ENCODE data around the gene MEGF11.

Gene MEGF11

GRCh38 chr15:65929573-65929972 is 324.0 kb downstream of the MEGF11 start:
- DNase-seq = no peak

DNA sequence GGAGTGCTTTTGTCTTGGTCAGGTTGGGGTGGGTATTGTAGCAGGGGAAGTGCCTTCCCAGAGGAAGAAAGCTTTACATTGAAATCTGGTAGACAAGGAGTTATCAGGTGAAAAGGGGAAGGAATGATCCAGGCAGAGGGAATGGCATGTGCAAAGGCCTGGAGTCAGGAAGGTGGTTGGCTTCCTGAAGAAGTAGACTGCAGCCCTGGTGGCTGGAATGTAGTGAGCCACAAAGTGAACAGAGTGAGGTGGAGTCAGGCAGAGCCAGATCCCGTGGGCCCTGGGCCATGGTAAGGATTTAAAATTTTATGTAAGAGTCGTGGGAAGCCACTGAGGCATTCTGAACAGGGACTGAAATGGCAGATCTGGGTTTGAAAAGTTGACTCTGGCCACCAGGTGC is 326.0 kb downstream of the MEGF11 start:
- no peak for DNase-seq

DNA sequence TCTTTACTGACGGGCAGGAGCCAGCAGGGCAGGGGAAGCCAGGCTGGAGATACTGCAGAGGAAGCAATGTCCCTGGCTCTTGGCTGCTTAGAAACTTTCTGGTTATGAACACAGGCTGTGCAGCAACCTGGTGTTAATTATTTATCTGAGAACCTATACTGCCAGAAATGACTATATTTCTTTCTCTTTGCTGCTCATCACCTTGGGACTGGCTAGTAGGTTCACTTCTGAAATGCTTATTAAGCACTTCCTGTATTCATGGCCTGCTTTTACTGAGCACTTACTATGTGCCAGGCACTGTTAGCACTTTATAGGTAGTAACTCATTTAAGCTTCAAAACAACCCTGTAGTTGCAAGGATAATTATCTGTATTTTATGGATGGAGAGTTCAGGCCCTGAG is 326.7 kb downstream of the MEGF11 start:
- no peak for DNase-seq

GRCh38 chr15:65926459-65926858 is 327.1 kb downstream of the MEGF11 start:
- DNase-seq = no peak

DNA sequence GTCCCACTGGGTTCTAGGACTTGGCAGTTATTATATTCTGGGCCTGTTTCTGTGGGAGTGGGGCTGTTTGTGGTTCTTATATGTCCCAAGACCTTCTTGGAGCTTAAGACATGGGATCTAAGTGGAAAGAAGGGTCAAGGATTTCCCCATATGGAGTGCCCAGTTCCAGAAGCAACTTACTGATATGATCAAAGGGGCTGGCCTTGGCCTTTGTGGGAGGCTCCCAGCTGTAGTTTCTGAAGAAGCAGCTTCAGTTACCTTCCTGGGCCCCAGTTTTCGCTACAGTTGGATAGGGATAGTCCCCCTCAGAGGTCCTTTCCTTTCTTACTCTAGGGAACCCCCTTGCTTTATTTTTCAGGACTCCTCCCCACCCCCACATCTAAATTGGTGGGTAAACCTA is 328.2 kb downstream of the MEGF11 start:
- DNase-seq = no peak

DNA sequence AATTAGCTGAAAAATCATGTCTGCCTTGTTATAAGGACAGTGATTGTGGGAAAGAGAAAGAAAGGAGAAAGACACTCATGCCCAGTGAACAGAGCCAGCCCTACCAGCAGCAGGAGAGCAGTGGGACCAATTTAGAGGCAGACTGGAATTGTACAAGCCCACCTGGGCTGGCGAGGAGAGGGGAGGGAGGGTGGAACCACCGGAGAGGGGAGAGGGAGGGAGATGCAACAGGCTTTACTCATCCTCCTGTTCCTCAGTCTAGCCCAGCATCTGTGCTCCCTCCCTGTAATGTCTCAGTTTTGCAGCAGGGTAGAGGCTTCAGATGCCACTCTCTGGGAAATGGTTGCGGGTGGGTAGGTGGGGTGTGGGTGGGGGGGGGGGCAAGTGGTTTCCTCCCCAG is 329.5 kb downstream of the MEGF11 start:
- DNase-seq = no peak

DNA sequence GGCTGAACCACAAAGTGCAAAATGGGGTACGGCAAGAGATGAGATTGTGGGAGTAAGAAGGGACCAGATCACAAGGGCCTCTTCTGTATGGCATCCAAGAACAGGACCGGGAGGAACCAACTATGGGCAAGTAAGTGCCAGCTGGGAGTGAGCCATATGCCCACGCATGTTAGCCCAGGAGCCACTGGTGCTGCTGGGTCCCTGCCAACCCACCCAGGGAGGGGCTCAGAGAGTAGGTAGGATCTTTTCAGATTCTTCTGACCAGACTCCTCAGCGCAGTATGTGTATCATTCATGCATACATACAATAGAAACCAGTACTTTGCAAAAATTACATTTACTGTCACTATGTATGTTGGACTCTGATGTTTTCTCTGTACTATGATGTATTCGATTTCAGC is 330.3 kb downstream of the MEGF11 start:
- DNase-seq = no peak

DNA sequence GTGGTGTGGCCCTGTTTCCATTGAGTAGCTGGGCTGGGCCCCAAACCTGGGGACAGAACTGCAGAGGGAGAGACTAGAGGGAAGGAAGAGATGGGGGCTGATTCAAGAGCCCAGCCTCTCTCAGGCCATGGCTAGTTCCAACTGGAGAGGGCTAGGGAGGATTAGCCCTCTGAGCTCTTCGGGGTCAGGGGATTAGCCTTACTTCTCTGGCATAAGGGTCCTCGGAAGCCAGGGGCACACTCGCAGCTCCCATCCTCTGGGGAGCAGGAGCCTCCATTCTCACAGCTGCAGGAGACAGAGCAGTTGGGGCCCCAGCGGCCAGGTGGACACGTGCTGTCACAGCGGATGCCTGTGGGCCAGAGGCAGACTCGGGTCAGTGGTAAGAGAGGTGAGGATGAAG is 330.9 kb downstream of the MEGF11 start:
- no peak for DNase-seq

- no peak for DNase-seq
Observed at GRCh38 chr15:65921780-65922179, 331.8 kb downstream of the MEGF11 start.

- no peak for DNase-seq
Observed at GRCh38 chr15:65920825-65921309, 332.7 kb downstream of the MEGF11 start.

- DNase-seq = no peak
Observed at GRCh38 chr15:65920121-65920520, 333.4 kb downstream of the MEGF11 start.

DNA sequence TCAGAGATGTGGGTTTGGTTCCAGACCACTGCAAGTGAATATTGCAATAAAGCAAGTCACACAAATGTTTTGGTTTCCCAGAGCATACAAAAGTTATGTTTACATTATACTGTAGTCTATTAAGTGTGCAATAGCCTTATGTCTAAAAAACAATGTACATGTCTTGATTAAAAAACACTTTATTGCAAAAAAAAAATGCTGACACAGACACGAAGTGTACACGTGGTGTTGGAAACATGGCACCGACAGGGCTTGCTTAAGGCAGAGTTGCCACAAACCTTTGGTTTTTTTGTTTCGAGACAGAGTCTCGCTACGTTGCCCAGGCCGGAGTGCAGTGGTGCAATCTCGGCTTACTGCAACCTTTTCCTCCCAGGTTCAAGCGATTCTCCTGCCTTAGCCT is 334.2 kb downstream of the MEGF11 start:
- no peak for DNase-seq

GRCh38 chr15:65918945-65919344 is 334.6 kb downstream of the MEGF11 start:
- no peak for DNase-seq

DNA sequence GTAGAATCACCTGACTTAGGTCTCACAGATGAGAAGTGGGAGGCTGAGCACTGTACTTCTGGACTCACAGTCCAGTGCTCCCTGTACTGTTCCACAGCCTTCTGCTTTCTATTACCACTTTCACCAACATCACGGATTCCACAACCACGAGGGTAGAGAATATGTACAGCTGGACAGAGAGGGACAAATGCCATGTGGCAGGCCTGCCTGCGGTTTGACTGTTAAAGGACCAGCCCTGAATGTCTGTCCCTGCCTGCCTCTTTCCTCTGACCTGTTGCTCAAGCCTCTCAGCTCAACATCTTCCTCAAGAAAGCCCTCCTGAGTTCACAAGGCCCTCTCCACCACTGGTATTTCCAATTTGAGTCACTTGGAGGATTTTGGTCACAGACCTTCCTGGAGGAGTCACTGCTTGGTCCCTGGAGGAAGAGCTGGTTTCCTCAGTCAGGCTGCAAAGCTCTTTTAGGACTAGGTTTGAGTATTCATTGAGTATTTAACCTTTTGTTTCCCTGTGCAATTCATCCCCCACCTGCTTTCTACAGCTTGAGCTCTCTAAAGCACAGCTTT is 335.1 kb downstream of the MEGF11 start:
- DNase-seq = no peak

DNA sequence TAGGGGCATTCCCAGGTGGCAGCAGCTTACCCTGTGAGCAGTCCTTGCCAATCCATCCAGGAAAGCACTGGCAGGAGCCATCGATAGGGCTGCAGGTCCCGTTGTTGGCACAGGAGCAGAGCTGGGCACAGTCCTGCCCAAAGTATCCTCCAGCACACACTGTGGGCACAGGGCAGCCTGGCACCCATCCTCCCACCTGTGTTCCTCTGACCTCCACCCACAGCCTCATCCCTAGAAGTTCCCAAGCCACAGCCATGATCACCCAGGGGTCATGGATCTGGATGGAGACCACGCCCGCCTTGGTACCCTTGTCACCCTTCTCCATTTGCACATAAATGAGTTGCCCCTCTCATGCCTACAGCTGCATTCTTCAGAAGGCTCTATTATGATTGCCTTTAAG is 335.6 kb downstream of the MEGF11 start:
- DNase-seq = no peak

DNA sequence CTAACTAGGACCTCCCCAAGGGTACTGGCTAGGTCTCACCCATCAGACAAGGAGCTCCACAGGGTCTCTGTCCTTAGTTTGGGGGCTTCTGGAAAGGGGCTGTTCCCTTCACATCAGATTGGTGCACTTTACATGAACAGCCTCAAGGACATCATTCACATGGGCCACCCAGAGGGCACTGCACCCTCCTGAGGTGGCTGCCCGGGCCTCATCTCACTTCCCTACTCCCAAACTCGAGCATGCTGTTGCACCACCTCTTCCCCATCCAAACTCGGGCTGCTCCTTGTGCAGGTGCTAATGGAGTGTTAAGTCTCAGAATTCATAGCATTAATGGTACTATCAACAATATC is 336.2 kb downstream of the MEGF11 start:
- no peak for DNase-seq

DNA sequence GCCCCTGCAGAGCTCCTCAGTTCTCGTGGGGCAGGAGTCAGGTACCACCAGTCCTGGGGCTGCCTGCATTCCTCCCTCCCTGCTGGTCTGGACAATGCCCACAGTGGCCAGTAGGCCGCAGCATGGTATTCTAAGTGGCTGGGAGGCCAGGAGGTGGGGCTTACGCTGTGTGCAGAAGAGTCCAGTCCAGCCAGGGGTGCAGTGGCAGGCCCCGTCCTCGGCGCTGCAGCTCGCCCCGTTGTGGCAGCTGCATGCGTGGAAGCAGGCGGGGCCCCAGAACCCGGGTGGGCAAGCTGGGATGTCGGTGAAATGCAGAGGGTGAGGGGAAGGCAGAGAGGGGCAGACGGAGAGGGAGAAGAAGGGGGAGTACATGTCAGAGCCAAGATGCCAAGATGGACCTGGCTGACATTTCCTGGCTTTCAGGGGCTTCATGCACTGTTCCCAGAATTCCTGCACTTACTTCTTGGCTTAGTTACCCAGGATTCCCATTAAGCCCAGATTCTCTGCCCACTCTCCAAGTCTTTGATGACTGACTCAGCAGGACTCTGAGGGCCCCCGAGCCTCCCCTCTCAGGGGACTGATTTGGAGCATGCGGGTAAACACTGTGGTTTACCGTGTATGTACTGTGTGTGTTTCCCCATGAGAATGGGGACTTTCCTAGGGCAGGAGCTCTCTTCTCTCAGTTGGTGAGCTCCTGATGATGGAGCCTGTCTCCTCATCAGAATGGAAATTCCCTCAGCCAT is 336.7 kb downstream of the MEGF11 start:
- no peak for DNase-seq

DNA sequence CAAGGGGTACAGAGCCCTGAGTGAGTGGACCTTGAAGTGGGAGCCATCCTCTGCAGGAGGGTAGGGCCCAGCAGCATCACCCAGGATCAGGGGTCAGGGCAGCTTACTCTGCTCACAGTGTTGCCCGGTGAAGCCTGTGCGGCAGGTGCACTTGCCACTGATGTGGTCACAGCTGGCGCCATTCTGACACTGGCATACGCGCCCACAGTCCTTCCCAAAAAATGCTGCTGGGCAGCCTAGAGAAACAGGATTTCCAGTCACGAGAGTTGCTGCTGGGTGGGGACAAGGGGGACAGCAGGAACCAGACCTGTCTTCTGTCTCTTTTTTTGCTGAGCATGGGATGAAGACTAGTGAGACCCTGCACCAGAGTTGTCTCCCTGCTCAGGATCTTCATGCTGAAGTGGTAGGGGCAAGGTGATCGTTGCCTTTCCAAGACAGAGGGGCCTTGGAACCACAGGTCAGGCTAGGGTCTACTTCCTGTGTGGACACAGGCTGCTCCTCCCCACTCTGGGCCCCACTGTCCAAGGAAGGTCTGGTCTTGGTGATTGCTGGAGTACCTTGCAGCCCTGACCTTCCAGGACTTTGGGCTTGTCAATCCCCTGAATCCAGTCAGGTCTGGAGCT is 337.4 kb downstream of the MEGF11 start:
- no peak for DNase-seq

GRCh38 chr15:65914981-65915925 is 338.3 kb downstream of the MEGF11 start:
- DNase-seq = no peak

GRCh38 chr15:65914386-65914785 is 339.2 kb downstream of the MEGF11 start:
- no peak for DNase-seq

GRCh38 chr15:65913631-65914199 is 339.8 kb downstream of the MEGF11 start:
- no peak for DNase-seq

DNA sequence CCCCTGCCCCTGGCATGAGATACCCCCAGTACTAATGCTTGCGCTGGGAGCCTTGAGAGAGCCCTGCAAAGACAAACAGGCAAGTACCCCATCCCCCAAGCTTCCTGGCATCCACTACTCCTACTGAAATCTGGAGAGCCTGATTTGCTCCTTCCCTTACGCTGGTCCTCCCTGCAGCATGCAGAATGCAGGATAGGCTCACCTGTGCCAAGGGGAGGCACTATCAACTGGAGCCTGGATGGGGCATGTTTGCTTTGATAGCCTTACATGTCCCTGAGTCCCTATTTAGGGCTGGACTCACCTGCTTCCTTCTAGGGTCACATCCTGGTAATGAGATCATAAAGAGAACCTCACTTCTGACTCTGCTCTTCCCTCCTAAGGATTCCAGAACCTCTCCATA is 341.3 kb downstream of the MEGF11 start:
- no peak for DNase-seq

- DNase-seq = no peak
Observed at GRCh38 chr15:65910341-65910740, 343.2 kb downstream of the MEGF11 start.
